CD4-positive, alpha-beta T cell treated with Interleukin-12 subunit alpha and Interleukin-12 subunit beta, for 1 hour (primary cell): ENCODE measurements around the gene SYTL3.
"Not testable (repeated sequence)": the region's sequence is repeated elsewhere in the genome, so short reads cannot be mapped to it uniquely, and the experiment has no call there.

Experiments used
- DNase-seq: peaks from one replicate; pipeline ENCODE4 v3.0.0-alpha.2; 2020

The SYTL3 gene

GRCh38 chr6:158642097-158642601 is 7.7 kb upstream of the SYTL3 start:
- no peak for DNase-seq

DNA sequence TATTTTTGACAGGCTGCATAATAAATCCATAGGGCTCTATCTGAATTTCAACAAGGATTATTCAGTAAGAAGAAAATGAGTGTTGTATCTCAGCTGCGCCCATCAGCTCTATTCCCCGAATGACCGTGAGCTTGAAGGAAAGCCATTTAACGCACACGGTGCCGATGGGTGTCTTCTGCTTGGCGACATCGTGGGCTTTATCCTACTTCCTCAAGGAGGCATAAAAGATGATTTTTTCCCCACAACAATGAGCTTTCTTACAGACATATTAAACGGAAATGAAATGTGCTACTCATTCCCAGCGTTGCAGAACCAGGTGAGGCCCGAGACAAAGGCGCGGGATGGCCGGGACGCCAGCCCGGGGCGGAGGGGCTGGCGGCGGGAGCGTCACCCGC is 6.0 kb upstream of the SYTL3 start:
- DNase-seq = peak; percentile 24

GRCh38 chr6:158644231-158645063 is 5.4 kb upstream of the SYTL3 start, which contains the start of gene DYNLT1:
Gene DYNLT1, minus strand, starts transcription at chr6:158644743. Its CDS starts 35 bp downstream, at chr6:158644708.
- peak; percentile 91 for DNase-seq

DNA sequence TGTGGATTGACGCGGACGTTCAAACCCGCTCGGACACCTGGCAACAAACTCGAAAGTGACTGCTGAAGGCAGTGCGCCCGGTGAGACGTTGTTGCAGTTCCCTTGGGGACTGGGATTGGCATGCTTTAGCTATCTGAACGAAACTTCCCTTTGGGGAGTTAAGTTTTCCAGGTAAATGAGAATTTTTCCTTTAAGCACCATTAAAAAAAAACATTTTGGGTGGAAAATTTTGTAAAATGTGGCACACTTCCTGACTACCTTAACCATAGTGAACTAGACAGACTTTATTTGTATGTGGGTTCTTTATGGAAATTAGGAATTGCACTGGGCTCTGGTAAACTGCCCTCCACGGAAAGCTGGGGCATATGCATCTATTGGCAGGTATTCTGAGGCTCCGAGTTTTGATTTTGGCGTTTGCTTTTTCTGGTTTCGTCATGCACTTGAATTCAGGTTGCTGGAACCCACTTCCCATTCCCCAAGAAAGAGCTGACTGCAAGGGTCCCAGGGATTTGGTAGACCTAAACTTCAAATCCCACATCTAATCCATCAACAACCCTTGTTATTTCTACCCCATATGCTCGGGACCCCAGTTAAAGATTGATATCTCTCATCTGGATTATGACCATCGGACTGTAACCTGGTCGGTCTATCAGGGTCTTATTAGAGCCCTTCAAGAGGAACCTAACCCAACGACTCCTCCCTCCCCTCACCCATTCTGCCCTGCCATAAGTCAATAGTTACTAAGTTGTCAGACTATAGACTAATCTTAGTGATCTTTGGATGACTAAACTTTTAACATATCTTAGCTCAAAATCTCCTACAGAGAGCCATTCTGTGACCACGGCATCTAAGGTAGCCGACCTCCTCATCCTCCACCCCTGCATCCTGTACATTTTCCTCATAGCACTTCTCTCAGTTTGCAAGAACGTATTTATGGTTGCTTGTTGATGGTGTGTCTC is 4.5 kb upstream of the SYTL3 start:
- DNase-seq = no peak

DNA sequence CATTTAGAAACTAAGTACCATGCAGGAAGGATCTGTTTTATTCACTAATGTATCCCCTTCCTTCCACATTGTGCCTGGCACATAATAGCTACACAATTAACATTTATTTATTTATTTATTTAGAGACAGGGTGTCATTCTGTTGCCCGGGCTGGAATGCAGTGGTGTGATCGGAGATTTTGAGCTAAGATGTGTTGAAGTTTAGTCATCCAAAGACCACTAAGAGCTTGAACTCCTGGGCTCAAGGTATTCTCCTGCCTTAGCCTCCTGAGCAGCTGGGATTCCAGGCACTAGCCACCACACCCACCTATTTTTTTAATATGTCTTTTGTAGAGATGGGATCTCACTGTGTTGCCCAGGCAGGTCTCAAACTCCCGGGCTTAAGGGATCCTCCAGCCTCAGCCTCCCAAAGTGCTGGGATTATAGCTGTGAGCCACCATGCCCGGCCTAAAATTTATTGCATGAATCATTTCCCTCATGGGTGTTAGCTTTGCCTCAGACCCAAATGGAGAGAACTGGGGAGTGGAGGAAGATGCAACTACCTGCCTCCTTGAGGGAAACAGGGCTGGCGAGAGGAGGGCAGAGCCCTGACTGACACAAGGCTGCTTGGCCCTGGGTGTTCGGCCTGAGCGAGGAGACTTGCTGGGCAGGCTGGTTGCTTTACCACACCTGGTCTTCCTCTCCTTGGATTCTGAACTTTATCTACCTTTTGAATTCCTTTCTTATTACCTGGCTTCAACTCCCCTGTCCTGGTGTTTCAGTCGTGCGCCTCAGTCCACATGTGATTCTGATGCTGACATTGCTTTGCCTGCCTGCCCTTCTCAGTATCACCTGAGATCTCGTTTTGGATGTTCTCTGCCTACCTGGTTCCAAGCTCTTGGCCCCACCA is 3.6 kb upstream of the SYTL3 start:
- DNase-seq = no peak

- no peak for DNase-seq
These were observed 2.4 kb upstream of the SYTL3 start for GRCh38 chr6:158647501-158647900.

DNA sequence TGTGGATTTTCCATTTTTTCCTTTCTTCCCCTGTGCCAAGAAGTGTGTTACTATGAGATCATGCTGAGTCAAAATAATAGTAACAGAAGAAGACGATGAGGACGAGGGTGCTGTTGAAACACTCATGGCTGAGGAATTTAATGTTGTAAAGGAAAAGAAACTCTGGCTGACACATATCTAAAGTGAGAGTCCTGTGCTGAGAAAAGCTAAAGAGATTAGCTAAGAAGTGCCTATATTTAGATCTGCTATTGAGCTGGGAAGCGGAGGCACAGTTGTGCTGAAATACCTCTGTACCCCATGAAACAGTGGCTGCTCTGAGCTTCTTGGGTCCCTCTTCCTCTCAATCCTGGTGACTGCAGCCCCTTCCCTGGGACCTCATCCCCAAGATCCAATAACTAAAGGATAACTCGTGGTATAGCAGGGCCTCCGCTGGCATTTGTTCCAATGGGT is 1.1 kb upstream of the SYTL3 start:
- DNase-seq = no peak

- not testable (repeated sequence) for DNase-seq
These were observed 2.3 kb downstream of the SYTL3 start for GRCh38 chr6:158651981-158652737.

- DNase-seq = peak; percentile 93
These were observed 3.9 kb downstream of the SYTL3 start for GRCh38 chr6:158653577-158654354.

DNA sequence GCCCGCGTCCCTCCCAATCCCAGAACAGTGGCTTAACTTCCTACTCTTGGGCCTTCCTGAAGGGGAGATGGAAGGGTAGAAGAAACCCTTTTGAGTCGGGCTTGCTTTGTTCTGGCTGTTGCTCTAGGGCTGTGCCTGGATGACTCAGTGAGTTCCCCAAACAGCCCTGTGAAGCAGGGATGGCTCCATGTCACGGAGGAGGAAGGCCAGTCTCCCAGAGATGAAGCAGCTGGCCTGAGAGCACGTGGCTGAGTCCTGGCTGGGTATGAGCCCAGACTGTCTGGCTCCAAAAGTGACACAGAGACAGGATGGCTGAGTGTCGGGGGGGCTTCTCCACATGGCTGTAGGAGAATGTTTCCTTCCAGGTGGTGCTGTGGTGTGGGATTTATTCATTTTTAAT is 4.6 kb downstream of the SYTL3 start:
- peak; percentile 18 for DNase-seq

DNA sequence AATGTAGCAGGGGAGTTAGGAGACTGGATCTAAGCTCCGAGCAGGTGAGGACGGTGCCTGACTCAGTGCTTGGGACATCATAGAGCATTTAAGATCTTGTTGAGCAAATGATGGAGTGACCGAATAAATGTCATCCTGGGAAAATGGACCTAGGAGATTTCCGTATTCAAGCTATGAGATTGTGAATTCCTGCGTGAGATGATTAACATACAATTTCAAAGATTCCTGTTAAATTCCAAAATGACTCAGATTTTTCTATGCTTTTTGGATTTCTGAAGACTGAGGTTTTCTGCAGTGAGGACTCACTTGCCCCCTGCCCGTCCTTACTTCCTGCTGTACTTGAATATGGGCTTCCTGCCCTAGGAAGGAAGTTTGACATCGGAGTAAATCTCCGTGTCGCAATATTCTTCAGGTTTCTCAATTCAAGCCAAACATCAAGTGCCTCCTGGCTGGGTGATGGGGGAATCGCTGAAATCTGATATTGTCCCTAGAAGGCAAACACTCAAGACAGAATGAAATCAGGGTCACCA is 5.2 kb downstream of the SYTL3 start:
- DNase-seq = peak; percentile 19

DNA sequence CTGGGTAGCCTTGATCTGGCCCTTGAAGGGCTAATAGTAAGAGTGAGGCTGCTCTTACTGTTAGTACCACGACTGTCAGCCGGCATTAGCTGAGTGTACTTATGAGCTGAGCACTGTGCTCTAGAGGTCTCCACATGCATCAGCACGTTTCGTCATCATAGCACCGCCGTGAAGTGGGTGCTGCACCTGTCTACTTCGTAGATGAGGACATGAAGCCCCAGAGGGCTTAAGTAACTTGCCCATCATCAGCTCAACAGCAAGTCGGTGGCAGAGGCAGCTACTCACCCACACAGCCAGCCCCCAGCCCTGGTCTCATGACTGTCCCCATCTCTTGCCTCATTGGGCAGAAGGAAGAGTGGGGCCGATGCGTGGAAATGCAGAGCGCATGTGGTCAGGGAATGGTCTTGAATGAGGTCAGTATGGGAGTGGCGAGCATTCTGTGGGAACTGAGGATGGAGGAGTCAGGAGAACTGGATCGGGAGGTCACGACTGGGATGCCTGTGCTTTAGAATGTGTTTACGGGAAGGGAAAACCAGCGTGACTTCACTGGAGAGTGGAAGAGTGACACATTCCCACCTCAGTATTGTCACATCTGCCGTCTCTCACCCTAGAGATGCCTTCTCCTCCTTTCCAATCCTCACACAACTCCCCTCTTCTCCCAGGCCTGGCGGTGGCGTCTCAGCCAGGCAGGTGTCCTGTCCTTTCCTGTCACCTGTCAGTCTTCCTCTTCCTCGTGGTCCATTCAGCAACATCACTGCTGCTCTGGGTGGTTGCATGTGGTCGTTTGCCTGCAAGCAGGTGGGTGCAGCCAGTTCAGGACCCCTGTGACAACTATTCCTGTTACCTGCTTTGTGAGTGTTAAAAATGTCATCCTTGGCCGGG is 6.0 kb downstream of the SYTL3 start:
- DNase-seq = no peak

DNA sequence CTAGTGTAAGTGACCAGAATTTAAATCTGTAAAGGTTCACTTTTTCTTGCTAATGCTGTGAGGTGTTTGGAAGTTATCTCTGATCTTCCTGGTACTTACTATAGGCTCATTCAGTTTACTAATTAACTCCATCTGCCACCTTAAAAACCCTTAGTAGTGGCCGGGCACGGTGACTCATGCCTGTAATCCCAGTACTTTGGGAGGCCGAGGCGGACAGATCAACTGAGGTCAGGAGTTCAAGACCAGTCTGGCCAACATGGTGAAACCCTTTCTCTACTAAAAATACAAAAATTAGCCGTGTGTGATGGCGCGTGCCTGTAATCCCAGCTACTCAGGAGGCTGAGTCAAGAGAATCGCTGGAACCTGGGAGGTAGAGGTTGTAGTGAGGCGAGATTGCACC is 7.1 kb downstream of the SYTL3 start:
- DNase-seq = not testable (repeated sequence)

GRCh38 chr6:158660333-158660754 is 10.5 kb downstream of the SYTL3 start:
- DNase-seq = peak; percentile 64

GRCh38 chr6:158661156-158661685 is 11.4 kb downstream of the SYTL3 start:
- no peak for DNase-seq

DNA sequence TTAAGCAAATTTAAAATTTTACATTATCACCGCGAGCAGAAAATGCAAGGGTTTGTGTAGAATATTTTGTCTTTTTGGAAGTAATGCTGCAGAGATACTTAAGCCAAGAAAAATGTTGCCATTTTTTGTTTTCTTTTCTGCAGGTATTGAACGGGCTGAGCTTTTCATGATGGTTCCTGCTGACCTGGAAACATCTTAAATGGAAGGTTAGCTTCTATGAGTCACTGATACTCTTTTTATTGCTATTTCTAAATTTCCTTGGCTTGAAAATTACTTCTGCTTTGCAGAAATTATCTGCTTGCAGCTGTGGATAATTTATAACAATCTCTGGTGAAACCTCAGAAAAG is 12.7 kb downstream of the SYTL3 start:
- DNase-seq = no peak

- DNase-seq = no peak
These were observed 13.2 kb downstream of the SYTL3 start for GRCh38 chr6:158662954-158663624.

GRCh38 chr6:158663625-158664165 is 13.8 kb downstream of the SYTL3 start:
- no peak for DNase-seq
